ENCODE measurements around the gene SLC38A3. TPM values are rescaled to one million over a fixed set of nuclear protein-coding genes. Genes with fewer than 3 reads are reported as not detected.

SLC38A3 gene
- total and polyA plus RNA-seq, 2 of the 8 experiments (the other 6 are each of a cell fraction or from before 2014, with no cell fraction given) = 1.2 to 3.7 TPM

GRCh38 chr3:50224639-50225038 is 19.6 kb downstream of the SLC38A3 start:
- H3K23me2 ChIP-seq (ENCODE audit: low read depth, low read length) = peaks cover 13% of the 10 kb centered on the region; the same call in 1 of the 2 replicates
- no peak overlapping the region for H2AFZ ChIP-seq (ENCODE audit: low read length)
- H3K23ac ChIP-seq (ENCODE audit: insufficient read length) = no peak overlapping the region
- H3K4me1 ChIP-seq (replicated peaks in 1 of 4; ENCODE audit: control insufficient read depth in 3 of 4, insufficient read depth in 4 of 4, low read length in 3 of 4) = peaks cover 0 to 21% (median 7%) of the 10 kb centered on the region in 4 experiments; a peak in 6 of 7 replicates
- H3K4me2 ChIP-seq (ENCODE audit: insufficient read depth in 1 of 2, low read depth in 2 of 2, low read length in 2 of 2) = no peak overlapping the region
- no peak overlapping the region for H4K8ac ChIP-seq (ENCODE audit: extremely low read depth, insufficient read depth, low read length)
- no peaks in the 10 kb centered on the region for H3K9me3 ChIP-seq (ENCODE audit: insufficient read depth in 2 of 2, low read depth in 1 of 2, low read length in 1 of 2)
- H3K9ac ChIP-seq (replicated peaks in 1 of 4; ENCODE audit: extremely low read depth in 1 of 4, low read depth in 3 of 4, low read length in 3 of 4) = no peak overlapping the region
- no peaks in the 10 kb centered on the region for H3K79me1 ChIP-seq (ENCODE audit: low read depth, low read length)
- no peak overlapping the region for H3K56ac ChIP-seq (replicated peaks; ENCODE audit: insufficient read length, low read depth, low read length)
- WGBS, 2 experiments (ENCODE audit: extremely low coverage in 1 of 2, insufficient coverage in 1 of 2, insufficient read length in 1 of 2, insufficient replicate concordance in 2 of 2, low coverage in 1 of 2, low lambda C conversion rate in 2 of 2, missing lambda C conversion rate in 1 of 2) = 73% methylated on average over 5 of the region's 5 CpGs; no CpG with 5 or more reads in 1 of the 2 experiments
- no peak for FAIRE-seq
- no peak overlapping the region for H2BK20ac ChIP-seq (ENCODE audit: low read length)
- ChIA-PET POLR2A (ENCODE audit: partially characterized antibody) (interaction anchor here (0.7 to 6.0 kb wide), 5 partner anchors 16 to 157 kb away, joined by 3 to 38 read pairs (median 5); no protein-coding TSS in a partner anchor), CTCF (ENCODE audit: partially characterized antibody) (interaction anchor here (0.6 to 48.1 kb wide), 16 partner anchors 7 to 293 kb away, joined by 3 to 2149 read pairs (median 7); partner anchors contain the start of genes GNAI2, GNAT1, LSMEM2 and SEMA3B)
- no peak overlapping the region for H2BK5ac ChIP-seq (ENCODE audit: low read depth, low read length)
- H3K79me2 ChIP-seq (ENCODE audit: control insufficient read depth in 1 of 2, insufficient read depth in 2 of 2, low read length in 2 of 2) = no peaks in the 10 kb centered on the region
- H4K91ac ChIP-seq (replicated peaks; ENCODE audit: insufficient read length, low read length) = no peak overlapping the region
- H4K20me1 ChIP-seq (replicated peaks in 1 of 2; ENCODE audit: control insufficient read depth in 1 of 2, insufficient read depth in 2 of 2, low read length in 2 of 2) = no peaks in the 10 kb centered on the region
- no peak for DNase-seq (ENCODE audit: low read depth in 1 of 2, low spot score in 2 of 2)
- no peak overlapping the region for H3K18ac ChIP-seq (ENCODE audit: extremely low read depth, low read length)
- H3K36me3 ChIP-seq (ENCODE audit: control insufficient read depth in 2 of 4, insufficient read depth in 4 of 4, low read length in 3 of 4) = no peaks in the 10 kb centered on the region
- no peak overlapping the region for H2BK120ac ChIP-seq (replicated peaks; ENCODE audit: low read depth, low read length)
- no peak overlapping the region for H3K14ac ChIP-seq (ENCODE audit: insufficient read length)
- peak overlapping the region; percentile 27; the same call in 1 of the 2 replicates for H2BK12ac ChIP-seq (ENCODE audit: low read depth, low read length)
- H3K27ac ChIP-seq (ENCODE audit: low read depth, low read length) = no peak overlapping the region
- no peak overlapping the region for H2AK5ac ChIP-seq (ENCODE audit: low read depth, low read length)
- no peak overlapping the region for H3K4ac ChIP-seq (replicated peaks; ENCODE audit: insufficient read length, low read depth, low read length)
- peaks cover 0 to 3% (median 2%) of the 10 kb centered on the region in 4 experiments; a peak in 4 of 7 replicates for H3K27me3 ChIP-seq (replicated peaks in 1 of 4; ENCODE audit: control insufficient read depth in 3 of 4, extremely low read depth in 1 of 4, insufficient read depth in 3 of 4, low read length in 3 of 4)
- H4K5ac ChIP-seq (ENCODE audit: insufficient read length, low read depth, low read length) = no peak overlapping the region
- no peak overlapping the region for H3K4me3 ChIP-seq (ENCODE audit: extremely low read depth in 1 of 4, insufficient read depth in 2 of 4, low read depth in 3 of 4, low read length in 4 of 4)
- 0 out of 2 replicates have a peak overlapping the region, but pooled peaks have one; percentile 61 for H2BK15ac ChIP-seq (ENCODE audit: low read length)
- TF ChIP-seq SIRT6 (IDR thresholded peaks at IDR 0.05; ENCODE audit: low read length) (no peak), MAX (IDR thresholded peaks at IDR 0.05) (peak; percentile 75), USF2 (IDR thresholded peaks at IDR 0.05; ENCODE audit: low read length) (no peak), RAD21 (IDR thresholded peaks at IDR 0.05 in 1 of 2, conservative IDR thresholded peaks at IDR 0.05 in 1 of 2; ENCODE audit: low read depth in 2 of 2, low read length in 2 of 2) (peak in 1 of 2 experiments; percentile 23; a peak in 1 of 4 replicates), TEAD4 (IDR thresholded peaks at IDR 0.05; ENCODE audit: low read depth, low read length) (no peak), RNF2 (IDR thresholded peaks at IDR 0.05; ENCODE audit: borderline replicate concordance, low read depth, low read length, missing control alignments, poor library complexity, severe bottlenecking) (no peak), CEBPB (IDR thresholded peaks at IDR 0.05; ENCODE audit: low read depth, low read length) (no peak), SAP30 (IDR thresholded peaks at IDR 0.05; ENCODE audit: insufficient read depth, insufficient replicate concordance, low read length) (no peak), SIN3A (conservative IDR thresholded peaks at IDR 0.05 in 1 of 2, IDR thresholded peaks at IDR 0.05 in 1 of 2; ENCODE audit: low read depth in 1 of 2, low read length in 2 of 2) (no peak), CBX5 (IDR thresholded peaks at IDR 0.05; ENCODE audit: low read depth, low read length) (no peak), RFX5 (IDR thresholded peaks at IDR 0.05; ENCODE audit: borderline replicate concordance, low read depth, low read length) (no peak)

Measured in H1 (cell line).